Measurements from ENCODE around the gene DDT.
"Not testable (repeated sequence)": the region's sequence is repeated elsewhere in the genome, so short reads cannot be mapped to it uniquely, and the experiment has no call there.

Gene DDT

GRCh38 chr22:23925020-23925606 is 49.1 kb downstream of the DDT start:
- TF ChIP-seq SPI1 (IDR thresholded peaks at IDR 0.05; ENCODE audit: borderline replicate concordance, low read depth) (no peak), REST (IDR thresholded peaks at IDR 0.05; ENCODE audit: insufficient replicate concordance, low read depth) (no peak), POLR2AphosphoS5 (IDR thresholded peaks at IDR 0.05; ENCODE audit: low read depth) (no peak), GABPA (IDR thresholded peaks at IDR 0.05; ENCODE audit: low read depth) (no peak)
- TF ChIP-seq, protein P1, sequence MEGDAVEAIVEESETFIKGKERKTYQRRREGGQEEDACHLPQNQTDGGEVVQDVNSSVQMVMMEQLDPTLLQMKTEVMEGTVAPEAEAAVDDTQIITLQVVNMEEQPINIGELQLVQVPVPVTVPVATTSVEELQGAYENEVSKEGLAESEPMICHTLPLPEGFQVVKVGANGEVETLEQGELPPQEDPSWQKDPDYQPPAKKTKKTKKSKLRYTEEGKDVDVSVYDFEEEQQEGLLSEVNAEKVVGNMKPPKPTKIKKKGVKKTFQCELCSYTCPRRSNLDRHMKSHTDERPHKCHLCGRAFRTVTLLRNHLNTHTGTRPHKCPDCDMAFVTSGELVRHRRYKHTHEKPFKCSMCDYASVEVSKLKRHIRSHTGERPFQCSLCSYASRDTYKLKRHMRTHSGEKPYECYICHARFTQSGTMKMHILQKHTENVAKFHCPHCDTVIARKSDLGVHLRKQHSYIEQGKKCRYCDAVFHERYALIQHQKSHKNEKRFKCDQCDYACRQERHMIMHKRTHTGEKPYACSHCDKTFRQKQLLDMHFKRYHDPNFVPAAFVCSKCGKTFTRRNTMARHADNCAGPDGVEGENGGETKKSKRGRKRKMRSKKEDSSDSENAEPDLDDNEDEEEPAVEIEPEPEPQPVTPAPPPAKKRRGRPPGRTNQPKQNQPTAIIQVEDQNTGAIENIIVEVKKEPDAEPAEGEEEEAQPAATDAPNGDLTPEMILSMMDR (IDR thresholded peaks at IDR 0.05; ENCODE audit: insufficient read depth, low read length) = no peak
- no peak for DNase-seq (ENCODE audit: low read depth in 1 of 2, low spot score in 1 of 2)

GRCh38 chr22:23922921-23923320 is 51.3 kb downstream of the DDT start:
- TF ChIP-seq SPI1 (IDR thresholded peaks at IDR 0.05; ENCODE audit: borderline replicate concordance, low read depth) (no peak), REST (IDR thresholded peaks at IDR 0.05; ENCODE audit: insufficient replicate concordance, low read depth) (no peak), POLR2AphosphoS5 (IDR thresholded peaks at IDR 0.05; ENCODE audit: low read depth) (no peak), GABPA (IDR thresholded peaks at IDR 0.05; ENCODE audit: low read depth) (no peak)
- TF ChIP-seq, protein P1 (IDR thresholded peaks at IDR 0.05; ENCODE audit: insufficient read depth, low read length) = no peak
- DNase-seq (ENCODE audit: low read depth in 1 of 2, low spot score in 1 of 2) = no peak
- no peak overlapping the region for H3K27ac ChIP-seq (replicated peaks)

More at GRCh38 chr22:23925020-23925606, 49.1 kb downstream of the DDT start:
- H3K27ac ChIP-seq (replicated peaks) = no peak overlapping the region
- H3K27me3 ChIP-seq (ENCODE audit: insufficient read depth, poor library complexity, severe bottlenecking) = no peaks in the 10 kb centered on the region
- no peak overlapping the region for H3K4me3 ChIP-seq (replicated peaks; ENCODE audit: insufficient read depth, low read length)

GRCh38 chr22:23921586-23922201 is 52.5 kb downstream of the DDT start:
- H3K27ac ChIP-seq (replicated peaks); H3K27me3 ChIP-seq (ENCODE audit: insufficient read depth, poor library complexity, severe bottlenecking); DNase-seq (ENCODE audit: low read depth in 1 of 2, low spot score in 1 of 2); H3K4me3 ChIP-seq (replicated peaks; ENCODE audit: insufficient read depth, low read length): not testable (repeated sequence)

More at GRCh38 chr22:23922921-23923320, 51.3 kb downstream of the DDT start:
- Histone ChIP-seq H3K4me3 (replicated peaks; ENCODE audit: insufficient read depth, low read length) (no peak overlapping the region), H3K27me3 (ENCODE audit: insufficient read depth, poor library complexity, severe bottlenecking) (no peaks in the 10 kb centered on the region)

All from HL-60 (cell line).